Endothelial cell of umbilical vein (primary cell): Measurements from ENCODE around the gene STBD1. TPM values are rescaled to one million over a fixed set of nuclear protein-coding genes. Genes with fewer than 3 reads are reported as not detected.

Experiments used
- BruUV-seq: library from RNA; stranded (reverse); fragments of 400-500 nt; replicated peaks from 2 replicates; lab custom pipeline; 2021; lab: Mats Ljungman, UMichigan
- CTCF ChIA-PET: fragments of 300-600, 350-600 bp; sonication (Branson Sonifier 250); formaldehyde crosslinking; loops from one replicate; lab custom pipeline; 2021; ENCODE audit warnings: antibody characterized with exemption, inconsistent platforms; lab: Charles Lee
- POLR2A ChIA-PET: fragments of 300-600, 350-600 bp; sonication (Branson Sonifier 250); formaldehyde crosslinking; loops from one replicate; lab custom pipeline; 2021; ENCODE audit warnings: antibody characterized with exemption, inconsistent platforms; lab: Charles Lee
- DNase-seq: peaks from one replicate; pipeline ENCODE4 v3.0.0-alpha.2; 2011; ENCODE audit warnings: low read depth, low spot score
- FAIRE-seq: peaks from 2 replicates; lab custom pipeline; 2011; peaks lifted over from hg19 to GRCh38; lab: Jason Lieb, UNC
- H2AFZ ChIP-seq: 2 replicates; pipeline ENCODE4 v1.6.0; 2012; ENCODE audit warnings: low read depth, low read length, control low read depth, inconsistent platforms
- H3K27ac ChIP-seq: 2 replicates; pipeline ENCODE4 v1.5.1; 2011; ENCODE audit warnings: low read depth, mild to moderate bottlenecking, control low read depth, low read length, moderate library complexity; ENCODE audit not compliant: insufficient read depth
- H3K27me3 ChIP-seq, 2 experiments: 2 replicates each; pipeline versions ENCODE4 v1.6.0 to v1.6.1; 2011; ENCODE audit warnings: low read length in 2 of 2, mixed read lengths in 1 of 2; ENCODE audit not compliant: control insufficient read depth in 2 of 2, insufficient read depth in 2 of 2
- H3K36me3 ChIP-seq, 2 experiments: 2 replicates in 1 of 2; 3 replicates in 1 of 2; pipeline ENCODE4 v1.5.1; 2011; ENCODE audit warnings: low read length in 2 of 2, mild to moderate bottlenecking in 1 of 2, moderate library complexity in 1 of 2; ENCODE audit not compliant: control insufficient read depth in 2 of 2, insufficient read depth in 2 of 2; ENCODE audit errors: extremely low read depth in 1 of 2
- H3K4me1 ChIP-seq: 3 replicates; pipeline ENCODE4 v1.5.1; 2011; ENCODE audit warnings: mild to moderate bottlenecking, low read length; ENCODE audit not compliant: control insufficient read depth, insufficient read depth; ENCODE audit errors: extremely low read depth
- H3K4me2 ChIP-seq: 2 replicates; pipeline ENCODE4 v1.6.1; 2011; ENCODE audit warnings: low read length, control low read depth, mixed read lengths; ENCODE audit not compliant: insufficient read depth
- H3K4me3 ChIP-seq, 3 experiments: fragments of 200-600 bp in 1 of 3; sonication (generic), shearing (Covaris generic) in 1 of 3; replicated peaks in 1 of 3; 2 replicates each; pipeline ENCODE4 v1.5.1; 2011 to 2016; ENCODE audit warnings: control low read depth in 3 of 3, low read length in 3 of 3, mild to moderate bottlenecking in 2 of 3, inconsistent platforms in 1 of 3, low read depth in 1 of 3, moderate library complexity in 1 of 3; ENCODE audit not compliant: insufficient read depth in 1 of 3
- H3K79me2 ChIP-seq: 2 replicates; pipeline ENCODE4 v1.6.0; 2012; ENCODE audit warnings: low read length, inconsistent platforms; ENCODE audit not compliant: control insufficient read depth, insufficient read depth
- H3K9ac ChIP-seq: replicated peaks from 2 replicates; pipeline ENCODE3; 2011; ENCODE audit warnings: low read length, control low read depth; ENCODE audit not compliant: insufficient read depth; ENCODE audit errors: extremely low read depth
- H3K9me1 ChIP-seq: replicated peaks from 3 replicates; pipeline ENCODE4 v1.6.0; 2011; ENCODE audit warnings: mild to moderate bottlenecking, low read length; ENCODE audit not compliant: control insufficient read depth, insufficient read depth; ENCODE audit errors: extremely low read depth
- H3K9me3 ChIP-seq: replicated peaks from 2 replicates; pipeline ENCODE4 v1.5.1; 2012; ENCODE audit warnings: low read length, inconsistent platforms; ENCODE audit not compliant: control insufficient read depth, insufficient read depth
- H4K20me1 ChIP-seq: replicated peaks from 2 replicates; pipeline ENCODE3; 2011; ENCODE audit warnings: mild to moderate bottlenecking, low read length; ENCODE audit not compliant: control insufficient read depth, insufficient read depth; ENCODE audit errors: extremely low read depth
- CTCF ChIP-seq, 2 donors: IDR thresholded peaks; 1 replicate in 1 of 2; 2 replicates in 1 of 2; pipeline ENCODE4 v1.5.1; 2011; ENCODE audit warnings: low read length in 2 of 2, mild to moderate bottlenecking in 2 of 2, moderate library complexity in 2 of 2, control low read depth in 1 of 2, inconsistent platforms in 1 of 2, low read depth in 1 of 2; ENCODE audit not compliant: insufficient read depth in 1 of 2; ENCODE audit errors: extremely low read depth in 1 of 2
- EZH2 ChIP-seq: IDR thresholded peaks from 2 replicates; pipeline ENCODE4 v1.6.1; 2012; ENCODE audit warnings: borderline replicate concordance, low read depth, mild to moderate bottlenecking, moderate library complexity, low read length, inconsistent platforms; ENCODE audit not compliant: severe bottlenecking
- FOS ChIP-seq: IDR thresholded peaks from 2 replicates; pipeline ENCODE4 v1.6.1; 2011; ENCODE audit warnings: mild to moderate bottlenecking, low read length, moderate library complexity, borderline replicate concordance; ENCODE audit not compliant: insufficient read depth
- GATA2 ChIP-seq: IDR thresholded peaks from 2 replicates; pipeline ENCODE4 v1.7.0; 2011; ENCODE audit warnings: low read depth, mild to moderate bottlenecking, moderate library complexity, mixed read lengths, low read length; ENCODE audit not compliant: insufficient read length, insufficient read depth
- JUN ChIP-seq: IDR thresholded peaks from 2 replicates; pipeline ENCODE4 v1.6.1; 2011; ENCODE audit warnings: borderline replicate concordance, low read depth; ENCODE audit not compliant: insufficient read length, insufficient read depth
- MAX ChIP-seq: IDR thresholded peaks from 2 replicates; pipeline ENCODE4 v1.6.1; 2011; ENCODE audit not compliant: insufficient read depth, insufficient read length
- MYC ChIP-seq: IDR thresholded peaks from one replicate; pipeline ENCODE4 v1.6.1; 2011; ENCODE audit warnings: mild to moderate bottlenecking, low read depth, low read length
- POLR2A ChIP-seq: IDR thresholded peaks from 2 replicates; pipeline ENCODE4 v1.6.1; 2012; ENCODE audit warnings: low read depth, mild to moderate bottlenecking, control low read depth, low read length
- POLR2AphosphoS5 ChIP-seq: IDR thresholded peaks from 2 replicates; pipeline ENCODE4 v1.6.1; 2012; ENCODE audit warnings: low read depth, mild to moderate bottlenecking, control low read depth, low read length, moderate library complexity; ENCODE audit not compliant: insufficient read depth
- dilution Hi-C: fragments of 300-500 bp; cut with MboI; formaldehyde crosslinking; loops from one replicate; pipeline ENCODE4 v1.15.0; 2019; ENCODE audit warnings: low sequenced_read_pairs; ENCODE audit not compliant: extremely low pct_ligation_motif_present
- intact Hi-C: fragments of 100-400 bp; cut with micrococcal nuclease; formaldehyde crosslinking; loops from one replicate; pipeline ENCODE4 v1.10.0; 2022
- polyA plus RNA-seq, 4 experiments: library from polyadenylated mRNA; depleted of rRNA in 3 of 4; stranded (reverse) in 3 of 4; unstranded in 1 of 4; fragments of >200 nt; gene quantifications; 2 replicates each; pipeline versions ENCODE4 v1.2.1 to v1.2.3, GENCODE V29; 2011 to 2012; ENCODE audit warnings: missing spikeins in 1 of 4
- total RNA-seq: library from RNA; stranded (reverse); gene quantifications from 2 replicates; pipeline ENCODE4 v1.2.3, GENCODE V29; 2021

STBD1 gene
- total and polyA plus RNA-seq, 2 donors (not counting 3 experiments of a cell fraction or from before 2014, with no cell fraction given), result 0.18 to 0.29 TPM

DNA sequence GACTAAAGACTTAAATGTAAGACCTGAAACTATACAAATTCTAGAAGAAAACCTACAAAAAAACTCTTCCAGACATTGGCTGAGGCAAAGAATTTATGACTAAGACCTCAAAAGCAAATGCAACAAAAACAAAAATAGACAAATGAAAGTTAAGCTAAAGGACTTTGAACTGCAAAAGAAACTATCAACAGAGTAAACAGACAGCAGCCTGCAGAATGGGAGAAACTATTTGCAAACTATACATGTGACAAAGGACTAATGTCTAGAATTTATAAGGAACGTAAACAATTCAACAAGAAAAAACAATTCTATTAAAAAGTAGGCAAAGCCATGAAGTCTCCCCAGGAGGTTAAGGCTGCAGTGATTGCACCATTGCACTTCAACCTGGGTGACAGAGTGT is 46.0 kb upstream of the STBD1 start:
- Histone ChIP-seq H3K4me2 (no peak overlapping the region), H3K79me2 (no peaks in the 10 kb centered on the region), H3K9ac (no peak overlapping the region), H3K27ac (no peak overlapping the region), H2AFZ (no peak overlapping the region), H3K9me1 (no peaks in the 10 kb centered on the region), H3K9me3 (no peaks in the 10 kb centered on the region), H3K4me3 (no peak overlapping the region), H4K20me1 (no peaks in the 10 kb centered on the region), H3K4me1 (no peaks in the 10 kb centered on the region), H3K36me3 (no peaks in the 10 kb centered on the region), H3K27me3 (peaks cover 8 to 22% of the 10 kb centered on the region in 2 experiments)
- ChIA-PET CTCF (no interaction called here), POLR2A (no interaction called here)
- dilution Hi-C loops (no loop called here), intact Hi-C loops (no loop called here)
- FAIRE-seq, result no peak
- BruUV-seq, result no TSS peak
- no peak for TF ChIP-seq POLR2A
- no peak for TF ChIP-seq MAX
- TF ChIP-seq CTCF (IDR thresholded peaks at IDR 0.05; ENCODE audit: extremely low read depth in 1 of 2, insufficient read depth in 1 of 2, low read depth in 1 of 2, low read length in 2 of 2), result no peak
- TF ChIP-seq FOS, result no peak
- TF ChIP-seq EZH2, result no peak
- TF ChIP-seq MYC, result no peak
- TF ChIP-seq JUN, result no peak
- no peak for TF ChIP-seq GATA2
- no peak for TF ChIP-seq POLR2AphosphoS5
- DNase-seq, result no peak
